GM19455 (cell line): Measurements from ENCODE around the gene UBL3.
A peak's percentile ranks its signal among the peaks of the same experiment; 100 is the strongest.

Source experiments
- ATAC-seq: cut with Tn5 transposase; IDR thresholded peaks from one replicate; pipeline ENCODE4 v1.9.1; 2021; ENCODE audit not compliant: unreplicated experiment

Gene UBL3

DNA sequence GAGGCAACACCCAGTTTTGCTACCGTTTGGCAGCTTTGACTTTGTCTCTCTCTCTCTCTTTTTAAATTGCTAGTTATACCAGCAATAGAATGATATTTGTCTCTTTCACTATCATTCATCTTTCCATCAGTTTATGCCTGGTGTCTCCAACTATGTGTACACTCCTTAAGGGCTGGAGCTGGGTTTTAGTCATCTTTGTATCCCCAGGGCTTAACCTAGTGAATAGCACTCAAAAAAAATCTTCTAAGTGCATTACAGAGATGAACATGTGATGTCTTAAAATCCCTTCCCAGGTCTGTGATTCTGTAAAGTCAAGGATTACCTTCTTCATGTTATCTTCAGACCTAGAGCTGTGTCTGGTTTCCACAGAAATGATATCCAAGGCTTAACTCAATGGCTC, 7.8 kb upstream of the UBL3 start:
- ATAC-seq: no peak

DNA sequence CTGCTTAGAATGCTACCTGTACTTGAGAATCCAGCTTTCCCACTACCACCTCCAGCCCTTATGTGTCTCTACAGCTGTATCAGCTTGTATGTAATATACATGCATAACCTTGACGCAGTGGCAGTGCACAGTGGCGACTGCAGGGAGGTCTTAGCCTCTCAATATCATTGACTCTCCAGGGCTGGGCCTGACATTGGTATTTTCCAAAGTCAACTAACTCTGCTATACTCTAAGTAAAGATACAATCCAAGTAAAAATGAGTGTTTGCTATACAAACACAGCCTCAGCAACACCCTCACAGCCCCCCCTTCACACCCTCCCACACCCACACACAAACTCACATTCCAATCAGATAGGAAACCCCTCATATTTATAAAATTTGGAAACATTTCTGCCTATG, 6.7 kb upstream of the UBL3 start:
- ATAC-seq: no peak

DNA sequence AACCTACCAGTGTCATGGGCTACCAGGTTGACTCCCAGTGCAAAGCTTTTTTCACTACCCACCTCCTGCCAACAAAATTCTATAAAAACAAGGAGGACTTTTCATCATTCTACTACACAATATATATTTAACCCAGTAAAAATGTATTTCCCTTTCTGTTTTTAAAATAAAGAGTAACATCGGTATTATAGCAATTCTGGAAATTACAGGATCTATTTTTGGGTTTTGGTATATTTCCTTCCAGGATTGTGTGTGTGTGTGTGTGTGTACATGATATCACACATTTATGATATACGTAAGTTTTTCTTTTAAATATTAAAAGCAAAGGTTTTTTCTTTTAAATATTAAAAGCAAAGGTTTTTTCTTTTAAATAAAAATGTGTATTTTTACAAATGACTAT, 6.0 kb upstream of the UBL3 start:
- ATAC-seq: no peak

GRCh38 chr13:29855784-29856183, 5.4 kb upstream of the UBL3 start:
- ATAC-seq: no peak

- ATAC-seq: no peak
Observed at GRCh38 chr13:29855009-29855408, 4.6 kb upstream of the UBL3 start.

DNA sequence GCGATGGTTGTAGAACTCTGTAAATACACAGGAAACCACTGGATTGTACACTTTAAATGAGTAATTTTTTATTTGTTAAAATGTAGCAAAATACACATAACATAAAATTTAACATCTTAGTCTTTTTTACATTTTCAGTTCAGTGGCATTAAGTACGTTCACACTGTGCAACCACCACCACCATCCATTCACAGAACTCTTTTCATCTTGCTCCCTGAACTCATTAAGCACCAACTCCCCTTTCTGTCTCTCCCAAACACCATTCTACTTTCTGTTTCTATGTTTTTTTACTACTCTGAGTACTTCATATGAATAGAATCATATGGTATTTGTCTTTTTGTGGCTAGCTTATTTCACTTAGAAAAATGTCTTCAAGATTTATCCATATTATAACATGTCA, 2.7 kb upstream of the UBL3 start:
- no peak for ATAC-seq

- ATAC-seq: no peak
Observed at GRCh38 chr13:29852472-29853054, 2.1 kb upstream of the UBL3 start.

DNA sequence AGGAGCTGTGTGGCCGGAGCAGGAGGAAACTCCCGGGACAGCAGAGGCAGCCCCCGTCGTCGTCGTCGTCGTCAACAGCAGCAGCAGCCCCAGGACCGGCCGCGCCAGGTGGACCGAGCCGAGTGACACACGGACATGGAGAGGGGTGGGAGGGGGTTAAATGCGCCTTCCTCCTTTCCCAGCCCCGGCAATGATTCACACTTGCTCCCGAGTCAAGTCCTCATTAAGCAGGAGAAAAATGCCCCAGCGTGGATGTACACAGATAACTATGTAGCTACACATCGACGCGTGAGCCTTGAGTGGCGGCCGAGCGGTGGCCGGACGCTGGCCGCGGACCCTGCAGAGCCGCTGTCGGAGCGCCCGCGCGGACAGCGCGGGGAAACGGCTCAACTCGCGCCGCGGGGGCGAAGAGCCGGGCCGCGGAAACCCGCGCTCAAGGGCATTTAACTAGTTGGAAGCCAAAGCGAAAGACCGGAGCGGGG, 645 bp downstream of the UBL3 start:
- peak; percentile 41 for ATAC-seq

- no peak for ATAC-seq
Observed at GRCh38 chr13:29849071-29849631, 1.3 kb downstream of the UBL3 start.

DNA sequence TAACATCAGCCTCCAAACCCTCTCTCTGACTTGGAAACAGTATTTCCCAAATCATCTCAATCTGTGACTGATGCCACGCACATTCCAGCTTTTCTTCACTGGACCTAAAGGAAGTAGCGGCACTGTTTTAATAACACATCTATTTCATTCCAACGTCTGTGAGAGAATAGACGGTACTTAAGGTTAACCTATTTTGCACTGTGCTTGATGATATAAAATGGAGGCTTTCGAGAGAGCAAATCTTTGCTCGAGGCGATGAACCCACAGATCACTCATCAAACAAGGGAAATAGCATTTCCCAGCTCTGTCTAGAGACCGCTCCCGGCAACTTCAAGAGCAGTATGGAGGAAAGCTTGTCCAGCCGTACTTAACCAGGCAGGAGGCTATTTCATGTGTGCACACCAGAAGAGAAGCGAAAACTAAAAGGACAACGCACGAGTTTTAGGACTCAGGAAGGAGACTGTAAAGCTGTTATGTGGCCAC, 2.9 kb downstream of the UBL3 start:
- no peak for ATAC-seq

DNA sequence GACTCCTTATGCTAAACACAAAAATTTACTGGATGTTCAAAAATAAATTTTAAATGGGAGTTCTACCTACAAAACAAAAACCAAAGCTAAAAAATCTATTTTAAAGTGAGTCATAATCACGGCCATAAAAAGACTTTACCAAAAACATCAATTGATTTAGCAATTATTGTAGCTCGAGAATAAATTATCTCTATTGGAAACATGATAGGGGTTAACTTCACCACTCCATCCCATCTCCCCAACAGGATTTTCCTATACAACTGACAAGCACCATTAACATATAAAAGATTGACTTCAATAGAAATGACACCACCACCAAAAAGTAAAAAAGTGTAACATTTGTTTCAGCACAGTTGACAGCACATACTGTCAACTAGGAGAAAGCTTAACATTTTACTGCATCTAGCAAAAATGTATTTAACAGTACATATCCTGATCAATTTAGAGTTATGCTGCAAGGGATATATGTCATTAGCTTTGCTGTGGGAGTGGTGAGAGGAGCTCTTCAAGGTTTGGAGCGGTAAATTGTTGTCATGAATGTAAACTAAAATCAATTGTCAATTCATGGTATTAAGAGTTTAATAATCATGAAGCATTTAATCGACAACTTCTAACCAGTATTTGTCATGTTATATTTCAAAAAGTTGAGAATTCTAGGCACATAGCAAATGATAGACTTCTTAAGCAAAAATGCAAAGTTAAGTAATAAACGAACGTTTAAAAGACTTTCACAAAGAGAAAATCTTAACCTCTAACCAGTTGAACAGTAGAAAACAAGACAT, 3.8 kb downstream of the UBL3 start:
- ATAC-seq: no peak

DNA sequence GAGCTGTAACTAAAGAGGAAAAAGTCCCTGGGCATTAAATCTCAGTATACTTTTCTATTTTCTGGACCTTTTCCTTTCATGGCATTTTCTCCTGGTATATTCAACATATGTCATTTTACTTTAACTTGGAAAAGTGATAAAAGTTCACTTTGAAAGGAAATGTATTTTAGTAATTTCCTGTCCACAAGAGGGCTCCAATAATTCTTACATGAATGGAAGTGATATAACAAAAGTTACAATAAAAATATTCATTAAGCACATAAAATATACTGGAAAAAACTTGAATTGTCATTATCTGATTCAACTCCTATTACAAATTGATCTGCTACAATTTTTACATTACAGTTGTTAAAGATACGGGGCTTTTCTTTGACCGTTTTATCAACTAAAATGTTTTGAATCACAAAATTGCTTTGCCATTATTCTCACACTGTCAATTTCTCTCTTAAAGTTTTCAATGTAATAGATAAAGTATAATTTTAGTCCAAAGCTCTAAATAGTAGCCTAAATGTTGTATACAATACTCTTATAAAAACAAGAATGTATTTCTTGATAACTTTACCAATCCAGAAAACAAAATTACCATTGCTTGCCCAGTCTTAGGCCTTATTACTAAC, 4.9 kb downstream of the UBL3 start:
- no peak for ATAC-seq

DNA sequence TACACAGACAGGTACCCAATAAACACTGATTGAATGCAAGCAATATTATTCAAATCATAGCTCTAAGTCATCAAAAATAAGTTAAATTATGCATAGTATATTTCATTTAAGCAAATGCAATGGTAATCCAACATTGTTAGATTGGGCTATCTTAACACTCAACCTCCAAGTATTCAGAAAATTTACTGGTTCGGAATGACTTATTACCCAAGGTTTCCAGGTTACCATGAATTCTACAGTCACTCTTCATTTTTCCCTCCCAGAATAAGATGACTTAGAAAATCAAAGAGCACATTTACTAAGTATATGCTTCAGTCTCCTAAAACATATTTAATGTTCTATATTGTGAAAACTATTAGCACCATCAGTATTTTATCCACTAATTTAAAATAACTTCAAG, 6.0 kb downstream of the UBL3 start:
- ATAC-seq: no peak

DNA sequence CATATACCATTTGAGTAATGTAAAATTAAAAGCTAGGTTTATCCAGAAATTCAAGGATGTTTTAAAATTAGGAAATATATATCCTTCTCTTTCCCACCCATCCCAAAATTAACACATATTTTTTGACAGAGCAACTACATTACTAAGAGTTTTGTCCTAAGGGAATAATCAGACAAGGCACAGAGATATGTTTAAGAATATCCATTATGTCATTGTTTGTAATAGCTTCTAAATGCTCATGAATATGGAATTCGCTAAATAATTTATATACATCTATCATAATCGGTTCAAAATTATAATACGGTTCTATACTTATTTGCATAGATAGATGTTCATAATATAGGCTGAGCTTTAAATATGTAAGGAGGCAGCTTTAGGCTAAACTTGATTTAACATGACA, 9.8 kb downstream of the UBL3 start:
- no peak for ATAC-seq

GRCh38 chr13:29835280-29836061, 14.9 kb downstream of the UBL3 start:
- no peak for ATAC-seq

GRCh38 chr13:29832761-29833298, 17.6 kb downstream of the UBL3 start:
- ATAC-seq: no peak

DNA sequence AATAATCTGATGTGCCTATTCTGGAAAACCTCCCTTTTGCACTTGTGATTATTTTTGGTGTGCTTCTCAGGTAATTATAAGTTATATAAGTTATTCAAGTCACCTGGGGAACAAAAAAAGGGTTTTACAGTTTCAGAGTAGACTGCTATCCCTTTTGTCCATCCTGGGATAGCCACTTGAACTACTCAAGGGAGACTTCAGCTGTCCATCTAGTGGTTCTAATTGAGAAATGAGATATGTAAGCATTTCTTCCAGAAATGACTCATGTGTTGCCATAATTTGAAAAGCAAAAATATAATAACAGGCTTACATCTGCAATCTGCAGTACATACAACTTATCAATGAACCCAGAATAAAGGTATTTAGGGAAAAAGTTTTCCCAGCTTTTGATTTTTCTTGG, 20.4 kb downstream of the UBL3 start:
- no peak for ATAC-seq

DNA sequence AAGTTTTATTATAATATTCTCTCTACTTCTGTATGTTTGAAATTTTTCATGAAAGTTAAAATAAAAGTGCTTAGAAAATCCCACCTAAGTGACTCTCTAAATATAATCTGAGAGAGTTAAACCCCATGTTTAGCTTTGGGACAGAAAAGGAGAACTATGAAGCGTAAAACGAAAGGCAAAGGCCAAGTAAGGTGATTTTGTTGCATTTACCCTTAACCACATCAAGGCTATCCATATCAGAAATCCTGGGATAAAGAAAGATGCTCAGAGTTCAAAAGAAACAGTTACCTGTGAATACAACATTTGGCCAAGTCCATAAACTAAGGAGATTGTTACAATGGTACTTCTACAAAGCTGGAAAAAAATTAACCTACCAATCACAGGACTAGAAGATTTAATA, 31.3 kb downstream of the UBL3 start:
- no peak for ATAC-seq

DNA sequence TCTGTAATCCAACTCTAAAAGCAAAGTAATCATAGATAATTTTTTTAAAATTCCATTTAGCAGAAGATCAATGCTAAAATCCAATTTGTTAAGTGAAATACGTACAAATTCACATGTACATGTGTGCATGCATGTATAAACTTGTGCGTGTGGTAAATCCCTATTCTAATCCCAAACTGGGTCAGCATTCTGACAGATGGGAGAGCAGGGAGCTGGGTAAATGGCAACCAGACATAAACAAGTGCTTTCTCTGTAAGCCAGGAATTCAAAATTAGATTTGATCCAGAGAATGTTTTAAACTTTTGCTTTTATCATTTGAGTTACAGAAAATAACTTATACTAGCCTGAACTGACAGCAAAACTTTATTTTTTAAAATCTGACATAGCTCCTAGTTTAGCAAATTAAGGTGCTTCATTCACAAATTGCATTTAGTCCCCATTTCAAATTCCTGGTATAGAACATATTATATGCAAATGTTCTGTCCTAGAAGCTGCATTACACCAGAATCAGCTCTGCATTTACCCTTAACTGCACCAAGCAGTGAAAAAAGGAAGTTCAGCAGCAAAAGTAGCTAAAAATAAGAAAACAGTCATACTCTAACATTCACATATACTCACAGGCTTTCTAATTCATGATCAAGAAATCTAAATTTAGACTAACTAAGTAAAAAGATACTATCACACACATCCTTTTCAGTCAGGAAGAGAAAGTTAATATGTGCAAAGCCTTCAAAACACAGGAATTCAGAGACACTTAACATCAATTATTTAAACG, 32.6 kb downstream of the UBL3 start:
- peak; percentile 96 for ATAC-seq

- ATAC-seq: no peak
Observed at GRCh38 chr13:29816715-29817114, 33.7 kb downstream of the UBL3 start.
